ENCODE measurements around the gene RAMACL.

DNA sequence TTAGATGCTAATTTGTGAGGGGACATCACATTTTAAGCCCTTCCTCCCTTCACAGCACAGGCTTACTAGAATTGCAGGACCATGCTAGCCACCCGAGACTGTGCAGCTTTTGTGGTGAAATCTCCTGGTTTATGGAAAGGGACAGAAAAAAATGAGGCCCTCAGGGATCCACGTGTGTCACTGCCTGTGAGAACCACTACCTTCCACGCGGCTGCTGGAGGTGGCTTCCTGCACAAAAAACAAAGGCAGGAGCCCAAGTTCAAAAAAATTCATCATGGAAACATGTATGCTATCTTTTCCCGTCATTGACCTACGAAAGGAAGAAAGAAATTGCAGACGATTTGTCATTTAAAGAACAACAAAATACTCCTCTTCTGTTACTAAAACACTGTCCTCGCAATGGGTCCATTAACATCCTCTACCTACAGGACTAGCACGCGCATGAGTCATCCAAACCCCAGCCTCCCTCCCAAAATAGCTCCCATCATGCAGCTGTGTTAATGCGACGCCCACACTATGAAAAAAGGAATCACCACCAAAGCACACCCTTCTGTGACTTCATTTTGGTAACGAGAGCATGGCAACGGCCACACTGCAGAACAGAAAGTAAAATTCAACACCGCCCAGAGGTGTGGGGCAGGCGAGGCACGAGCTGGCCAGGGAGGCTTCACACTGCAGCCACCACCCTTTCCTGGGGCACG is 45.7 kb downstream of the RAMACL start:
- TF ChIP-seq CTCF (conservative IDR thresholded peaks at IDR 0.05; ENCODE audit: low read length) (no peak), EZH2phosphoT487 (IDR thresholded peaks at IDR 0.05; ENCODE audit: borderline replicate concordance, low read depth, low read length) (no peak)
